LNCaP clone FGC (cell line): ENCODE measurements around the gene SLC5A4.

Source experiments
- DNase-seq: peaks from one replicate; pipeline ENCODE4 v3.0.0-alpha.2; 2011; ENCODE audit warnings: low read depth
- H3K4me3 ChIP-seq: 2 replicates; pipeline ENCODE4 v1.5.1; 2011; ENCODE audit warnings: mild to moderate bottlenecking, low read depth, low read length, control low read depth
- CTCF ChIP-seq: IDR thresholded peaks from 2 replicates; pipeline ENCODE4 v1.5.1; 2012; ENCODE audit warnings: mild to moderate bottlenecking; ENCODE audit not compliant: control insufficient read depth, insufficient read depth; ENCODE audit errors: extremely low read depth

SLC5A4 gene

DNA sequence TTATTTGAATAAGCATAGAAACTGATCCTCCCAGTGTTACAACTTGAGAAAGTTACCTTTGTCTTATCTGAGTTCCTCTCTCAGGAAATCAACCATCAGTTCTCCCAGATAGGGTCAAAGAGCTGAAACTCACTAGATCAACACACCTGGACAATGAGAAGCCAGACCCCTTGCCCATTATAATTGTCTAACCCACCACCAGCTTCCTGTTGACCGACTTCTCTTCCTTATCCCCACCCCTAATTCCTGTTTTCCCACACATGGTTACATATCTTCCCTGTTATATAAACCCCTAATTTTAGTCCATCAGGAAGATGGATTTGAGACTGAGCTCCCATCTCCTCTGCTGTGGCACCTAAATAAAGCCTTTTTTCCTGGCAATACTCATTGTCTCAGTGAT, 6.9 kb downstream of the SLC5A4 start:
- DNase-seq: no peak
- H3K4me3 ChIP-seq: no peak overlapping the region
- no peak for TF ChIP-seq CTCF

GRCh38 chr22:32246166-32246565, 9.0 kb downstream of the SLC5A4 start:
- TF ChIP-seq CTCF: no peak
- no peak for DNase-seq

DNA sequence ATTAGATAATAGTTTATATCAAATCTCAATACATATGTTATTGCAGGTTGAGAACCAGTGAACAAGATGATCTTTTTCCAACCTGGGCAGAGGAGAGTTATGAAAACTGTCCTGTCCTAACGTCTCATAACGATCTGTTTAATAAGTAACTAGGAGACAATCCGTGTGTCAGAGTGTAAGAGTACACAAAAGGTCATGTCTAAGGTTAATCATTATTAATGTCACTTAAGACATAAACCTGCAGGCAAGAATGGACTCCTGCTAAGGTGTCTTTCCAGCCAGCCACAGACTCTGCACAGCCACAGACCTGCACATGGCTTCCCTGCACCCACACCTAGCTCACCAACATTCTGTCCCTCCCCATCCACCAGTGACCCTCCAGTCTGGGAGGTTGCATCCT, 10.1 kb downstream of the SLC5A4 start:
- DNase-seq: no peak
- no peak for TF ChIP-seq CTCF
- H3K4me3 ChIP-seq: no peak overlapping the region

More at GRCh38 chr22:32246166-32246565, 9.0 kb downstream of the SLC5A4 start:
- no peak overlapping the region for H3K4me3 ChIP-seq

DNA sequence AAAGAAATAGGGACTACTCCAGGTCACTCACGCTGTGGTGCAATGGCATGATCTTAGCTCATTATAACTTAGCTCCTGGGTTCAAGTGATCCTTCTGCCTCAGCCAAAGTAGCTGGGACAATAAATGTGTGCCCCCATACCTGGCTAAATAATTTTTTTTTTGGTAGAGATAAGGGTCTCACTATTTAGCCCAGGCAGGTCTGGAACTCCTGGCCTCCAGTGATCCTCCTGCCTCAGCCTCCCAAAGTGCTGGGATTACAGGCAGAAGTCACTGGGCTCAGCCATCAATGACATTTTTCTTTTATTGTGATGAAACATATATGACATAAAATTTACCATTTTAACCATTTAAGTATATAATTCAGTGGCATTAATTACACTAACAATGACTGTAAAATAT, 10.6 kb downstream of the SLC5A4 start:
- no peak for DNase-seq
- H3K4me3 ChIP-seq: no peak overlapping the region
- no peak for TF ChIP-seq CTCF

DNA sequence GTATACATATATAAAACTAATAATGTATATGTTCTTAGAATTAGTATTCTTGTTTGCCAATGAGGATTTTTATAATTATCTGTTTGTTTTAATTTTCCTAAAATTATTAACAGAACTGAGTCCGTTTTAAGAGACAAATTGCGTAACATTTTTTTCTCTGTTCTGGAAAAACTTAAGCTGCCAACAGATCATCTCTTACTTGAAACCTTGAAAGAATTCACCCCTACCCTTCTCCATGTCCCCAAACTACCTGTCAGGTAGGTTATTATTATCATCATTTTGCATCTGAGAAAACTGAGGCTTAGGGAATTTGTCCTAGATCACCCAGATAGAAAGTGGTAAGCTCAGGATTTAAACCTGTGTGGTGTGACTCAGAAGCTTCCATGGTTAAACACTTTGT, 14.7 kb downstream of the SLC5A4 start:
- H3K4me3 ChIP-seq: no peak overlapping the region
- DNase-seq: no peak
- no peak for TF ChIP-seq CTCF

DNA sequence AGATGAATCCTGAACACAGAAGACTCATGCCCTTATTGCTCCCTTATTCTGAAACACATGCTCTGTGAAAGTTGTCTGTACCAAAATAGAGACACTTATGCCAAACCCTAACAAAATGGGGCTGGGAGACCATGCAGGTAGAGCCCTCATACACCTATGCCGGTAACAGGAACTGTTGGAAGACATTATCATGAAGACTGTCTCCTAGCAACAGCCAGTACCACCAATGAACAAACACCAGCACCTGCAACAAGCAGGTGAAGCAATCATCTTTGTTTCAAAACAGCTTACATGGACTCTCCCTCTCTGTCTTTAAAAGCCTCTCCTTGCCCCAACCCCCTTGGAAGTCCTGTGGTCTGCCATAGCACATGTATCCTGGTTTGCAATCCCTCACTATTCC, 17.2 kb downstream of the SLC5A4 start:
- DNase-seq: no peak
- TF ChIP-seq CTCF: no peak
- H3K4me3 ChIP-seq: no peak overlapping the region

DNA sequence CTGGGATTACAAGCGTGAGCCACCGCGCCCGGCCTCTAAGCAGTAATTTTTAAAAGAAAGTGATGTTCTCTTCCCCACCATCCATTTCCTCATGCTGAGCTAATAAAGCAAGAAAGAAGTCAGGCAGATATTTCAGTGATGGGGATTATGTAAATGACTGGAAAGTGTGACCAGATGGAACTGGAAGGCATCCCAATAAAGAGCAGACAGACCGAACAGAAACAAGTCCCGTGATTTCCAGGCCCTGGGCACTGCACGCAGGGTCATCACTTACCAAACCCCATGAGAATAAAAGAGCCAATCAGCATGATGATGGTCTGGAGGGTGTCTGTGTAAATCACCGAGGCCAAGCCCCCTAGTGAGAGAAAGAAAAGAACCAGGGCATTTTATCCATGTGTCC, 18.2 kb downstream of the SLC5A4 start:
- no peak for TF ChIP-seq CTCF
- DNase-seq: no peak
- H3K4me3 ChIP-seq: no peak overlapping the region
